HG03045 (cell line): ENCODE measurements around the gene PAX7.

ENCODE experiments used
- ATAC-seq: cut with Tn5 transposase; IDR thresholded peaks from one replicate; pipeline ENCODE4 v1.9.1; 2021; ENCODE audit warnings: mild to moderate bottlenecking, moderate library complexity; ENCODE audit not compliant: unreplicated experiment

Gene PAX7

DNA sequence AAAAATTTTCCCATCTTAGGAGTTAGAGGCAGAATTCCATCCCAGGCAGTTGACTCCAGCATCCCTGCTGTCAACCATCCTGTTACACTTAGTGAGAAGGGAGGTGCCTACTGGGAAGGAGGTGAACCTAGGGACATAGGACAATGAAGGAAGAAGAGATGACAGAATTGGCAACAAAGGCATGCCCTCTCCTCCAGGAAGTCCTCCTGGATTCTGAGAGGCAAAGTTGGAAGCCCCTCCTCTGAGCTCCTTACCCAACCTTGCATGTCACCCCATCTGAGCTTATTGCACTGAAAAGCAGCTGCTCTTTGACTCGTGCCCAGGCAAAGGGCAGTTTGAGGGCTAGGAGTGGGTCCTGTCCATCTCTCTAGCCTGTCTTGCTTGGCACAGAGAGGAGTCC, 66.9 kb downstream of the PAX7 start:
- ATAC-seq = no peak

DNA sequence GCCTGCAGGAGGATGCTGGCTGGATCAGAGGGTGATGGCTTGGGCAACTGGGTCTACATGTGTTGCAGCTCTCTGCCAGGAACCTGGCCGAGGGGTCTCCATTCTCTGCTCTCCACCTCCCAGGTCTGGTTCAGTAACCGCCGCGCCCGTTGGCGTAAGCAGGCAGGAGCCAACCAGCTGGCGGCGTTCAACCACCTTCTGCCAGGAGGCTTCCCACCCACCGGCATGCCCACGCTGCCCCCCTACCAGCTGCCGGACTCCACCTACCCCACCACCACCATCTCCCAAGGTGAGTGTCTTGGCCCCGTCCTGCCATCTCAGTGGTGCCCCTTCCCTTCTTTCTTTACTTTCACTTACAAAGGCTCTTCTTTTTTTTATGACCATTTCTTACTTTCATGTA, 69.9 kb downstream of the PAX7 start:
- no peak for ATAC-seq

DNA sequence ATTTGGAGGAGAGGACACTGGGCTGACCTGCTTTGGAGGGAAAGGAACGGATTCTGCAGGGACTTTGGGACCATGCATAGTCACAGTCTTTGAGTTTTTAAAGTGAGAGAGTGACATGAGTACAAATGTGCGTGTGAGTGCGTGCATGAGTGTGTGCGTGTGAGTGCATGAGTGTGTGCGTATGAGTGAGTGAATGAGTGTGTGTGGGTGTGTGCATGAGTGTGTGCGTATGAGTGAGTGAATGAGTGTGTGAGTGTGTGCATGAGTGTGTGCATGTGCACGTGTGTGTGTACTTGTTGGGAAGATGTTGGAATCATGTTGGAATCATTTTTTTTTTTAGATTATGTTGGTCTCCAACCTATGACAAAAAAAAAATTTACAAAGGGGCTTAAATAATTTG, 70.5 kb downstream of the PAX7 start:
- no peak for ATAC-seq

DNA sequence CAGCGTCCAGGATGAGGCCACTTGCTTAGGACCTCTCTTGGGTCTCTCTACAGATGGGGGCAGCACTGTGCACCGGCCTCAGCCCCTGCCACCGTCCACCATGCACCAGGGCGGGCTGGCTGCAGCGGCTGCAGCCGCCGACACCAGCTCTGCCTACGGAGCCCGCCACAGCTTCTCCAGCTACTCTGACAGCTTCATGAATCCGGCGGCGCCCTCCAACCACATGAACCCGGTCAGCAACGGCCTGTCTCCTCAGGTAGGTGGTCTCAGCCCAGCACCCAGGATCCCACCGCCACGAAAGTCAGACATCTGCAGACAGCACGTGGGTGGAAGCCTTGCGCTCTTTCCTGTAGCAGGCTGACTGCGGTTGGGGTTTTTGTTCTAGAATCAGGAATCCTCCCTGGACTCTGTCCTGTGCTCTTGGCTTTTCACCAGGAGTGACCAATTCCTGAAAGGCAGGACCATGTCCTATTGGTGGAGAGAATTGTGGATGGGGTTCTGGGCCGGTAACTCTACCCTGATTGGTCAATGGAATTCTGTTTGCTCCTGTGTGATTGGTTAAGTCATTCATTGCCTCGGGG, 72.5 kb downstream of the PAX7 start:
- no peak for ATAC-seq

DNA sequence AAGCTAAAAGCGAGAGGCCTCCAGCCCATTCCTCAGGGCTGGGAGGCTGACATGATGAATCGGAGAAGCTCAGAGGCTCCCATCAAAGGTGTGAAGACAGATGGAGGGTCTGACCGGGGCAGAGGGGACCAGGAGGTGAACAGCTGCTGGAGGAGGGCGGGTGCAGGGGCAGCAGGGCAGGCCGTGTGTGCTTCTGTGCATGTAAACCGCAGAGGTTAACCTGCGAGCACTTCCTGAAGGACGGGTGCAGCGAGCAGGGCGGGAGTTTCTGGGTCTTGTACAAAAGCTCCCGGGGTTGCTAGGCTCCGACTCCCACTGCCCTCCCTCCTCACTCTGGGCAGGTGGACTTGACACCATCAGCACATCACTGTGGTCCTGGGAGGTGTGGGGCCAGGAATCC, 75.2 kb downstream of the PAX7 start:
- no peak for ATAC-seq

DNA sequence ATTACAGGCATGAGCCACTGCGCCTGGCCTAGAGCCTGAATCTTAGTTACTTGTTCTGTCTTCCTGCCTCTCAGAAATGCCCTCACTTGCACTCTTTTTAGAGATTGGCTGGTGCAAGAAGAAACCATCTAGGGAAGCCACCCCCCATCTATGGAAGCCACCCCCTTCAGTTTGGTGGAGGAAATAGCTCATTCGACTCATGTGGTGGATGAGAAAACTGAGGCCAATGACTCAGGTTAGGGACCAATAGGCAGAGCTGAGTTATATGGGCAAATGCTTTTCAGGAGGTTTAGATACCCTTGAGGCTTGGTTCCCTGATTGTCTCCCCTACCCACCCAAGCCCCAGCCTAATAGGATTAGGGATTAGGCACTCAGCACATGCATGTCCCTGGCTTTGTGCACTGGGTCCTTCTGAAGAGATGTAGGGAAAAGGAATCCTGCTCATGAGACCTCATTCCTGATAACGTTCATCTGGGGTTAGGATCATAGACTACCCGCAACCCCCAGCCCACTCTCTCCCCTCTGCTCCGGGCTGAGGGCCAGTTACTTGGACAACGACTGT, 77.1 kb downstream of the PAX7 start:
- no peak for ATAC-seq

DNA sequence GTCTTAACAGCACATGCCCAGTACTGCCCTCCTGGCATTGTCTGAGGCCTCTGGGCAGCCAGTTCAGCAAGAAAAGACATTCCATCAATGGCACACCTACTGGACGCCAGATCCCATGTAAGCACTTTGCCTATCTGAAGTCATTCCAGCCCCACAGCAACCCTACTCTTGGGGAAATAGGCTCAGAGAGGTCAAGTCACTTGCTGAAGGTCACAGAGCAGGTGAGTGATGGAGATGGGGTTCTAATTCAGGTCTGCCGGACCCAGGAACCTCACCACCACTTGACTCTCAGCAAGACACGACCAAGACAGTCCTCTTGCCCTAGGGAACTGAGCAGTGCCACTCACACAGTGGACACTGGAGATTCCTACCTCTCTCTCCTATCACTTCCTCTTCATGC, 79.4 kb downstream of the PAX7 start:
- ATAC-seq = no peak

DNA sequence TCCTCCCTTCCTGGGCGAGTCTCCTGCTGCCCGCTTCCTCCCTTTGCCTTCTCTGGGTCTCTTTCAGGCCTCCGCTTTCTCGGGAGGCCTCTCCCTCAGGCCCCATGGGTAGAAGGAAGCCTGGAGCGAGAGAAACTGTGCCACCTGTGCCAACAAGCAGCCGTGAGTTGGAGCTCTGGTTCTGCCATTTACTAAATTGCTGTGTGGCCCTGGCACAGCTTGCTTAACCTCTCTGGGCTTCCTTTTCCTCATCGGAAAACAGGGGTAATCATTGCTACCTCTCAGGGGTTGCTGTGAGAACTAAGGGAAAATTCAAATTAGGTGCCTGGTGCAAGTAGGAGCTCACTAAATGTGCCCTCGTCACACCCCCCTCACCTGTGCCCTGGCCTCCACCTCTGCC, 80.4 kb downstream of the PAX7 start:
- no peak for ATAC-seq

DNA sequence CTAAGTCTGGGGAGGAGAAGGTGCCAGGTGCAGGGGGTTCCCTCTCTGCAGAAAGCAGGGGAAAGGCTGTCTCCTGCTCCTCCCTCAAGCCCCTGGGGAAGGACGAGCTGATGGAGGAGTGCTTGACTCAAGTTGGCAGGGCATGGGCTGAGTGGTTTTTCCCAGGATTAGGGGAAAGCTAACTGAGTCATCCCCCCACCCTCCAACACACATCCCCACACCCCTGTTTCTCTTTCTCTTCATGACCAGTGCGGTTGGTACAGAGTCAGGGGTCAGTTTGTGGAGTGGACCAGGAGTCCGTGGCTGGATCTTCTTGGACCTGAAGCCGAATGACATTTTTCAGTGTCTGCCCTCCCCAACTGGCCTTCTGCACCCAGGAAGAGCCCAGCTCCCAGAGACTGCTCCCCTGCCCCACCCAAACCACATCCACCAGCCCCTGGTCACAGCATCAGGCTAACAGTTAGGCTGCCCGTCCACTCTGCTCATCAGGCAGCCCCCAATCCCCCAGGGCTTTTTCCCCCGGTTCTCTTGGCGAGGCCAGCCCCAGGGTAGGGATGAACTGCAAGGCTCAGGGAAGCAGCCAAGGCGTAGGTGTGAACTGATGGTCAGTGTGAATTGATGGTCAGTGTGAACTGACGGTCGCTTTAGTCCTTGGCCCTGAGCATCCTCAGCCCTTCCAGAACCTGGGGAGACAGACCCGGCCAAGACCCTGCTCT, 81.0 kb downstream of the PAX7 start:
- ATAC-seq = no peak

DNA sequence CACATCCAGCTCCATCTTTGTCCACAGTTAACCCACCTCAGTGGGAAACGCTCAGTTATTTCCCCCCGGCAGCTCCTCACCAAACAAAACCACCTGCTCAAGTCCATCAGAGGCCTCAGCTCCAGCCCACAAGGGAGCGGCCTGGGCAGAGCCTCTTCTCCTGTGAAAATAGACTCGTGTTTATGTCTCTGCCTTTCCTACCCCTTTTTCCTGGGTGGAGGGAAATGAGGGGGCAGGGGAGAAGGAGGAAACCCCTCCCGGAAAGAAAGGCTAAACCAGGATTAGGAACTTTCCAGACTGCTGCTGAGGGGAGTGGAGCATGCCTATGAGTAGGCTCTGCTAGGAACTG, 81.6 kb downstream of the PAX7 start:
- no peak for ATAC-seq

DNA sequence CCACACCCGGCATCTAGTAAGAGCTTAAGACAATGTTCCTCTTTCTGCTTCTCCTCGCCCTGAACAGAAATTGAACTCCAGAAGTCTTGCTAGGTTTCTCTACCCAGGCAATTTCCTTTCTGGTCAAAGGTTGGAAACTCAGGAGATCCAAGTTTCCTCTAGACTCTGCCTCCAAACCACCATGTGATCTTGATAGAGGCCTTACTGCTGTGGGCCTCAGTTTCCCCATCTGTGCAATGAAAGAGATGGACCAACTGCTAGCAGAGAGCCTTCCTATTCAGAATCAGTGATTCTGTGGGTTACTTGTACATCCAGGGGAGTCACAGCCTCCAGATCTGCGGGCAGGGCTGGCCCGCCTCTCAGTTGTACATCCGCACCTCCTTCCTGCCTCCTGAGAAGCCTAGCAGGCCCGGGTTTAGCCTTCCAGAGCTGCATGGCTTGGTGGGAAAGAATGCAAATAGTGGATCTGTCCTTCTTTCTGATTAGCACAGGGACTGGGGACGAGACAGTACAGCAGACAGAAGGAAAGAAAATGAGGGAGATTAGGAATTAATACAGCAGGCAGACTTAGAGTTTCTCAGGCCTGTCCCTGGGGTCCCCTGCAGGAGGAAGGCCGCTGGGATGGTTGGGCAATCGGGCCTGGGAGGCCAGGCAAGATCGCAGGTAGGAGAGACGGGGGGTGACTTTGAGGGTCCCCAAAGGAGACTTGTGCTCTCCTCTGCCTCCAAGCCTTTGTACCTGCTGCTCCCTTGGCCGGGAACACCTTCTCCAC, 83.9 kb downstream of the PAX7 start:
- no peak for ATAC-seq

DNA sequence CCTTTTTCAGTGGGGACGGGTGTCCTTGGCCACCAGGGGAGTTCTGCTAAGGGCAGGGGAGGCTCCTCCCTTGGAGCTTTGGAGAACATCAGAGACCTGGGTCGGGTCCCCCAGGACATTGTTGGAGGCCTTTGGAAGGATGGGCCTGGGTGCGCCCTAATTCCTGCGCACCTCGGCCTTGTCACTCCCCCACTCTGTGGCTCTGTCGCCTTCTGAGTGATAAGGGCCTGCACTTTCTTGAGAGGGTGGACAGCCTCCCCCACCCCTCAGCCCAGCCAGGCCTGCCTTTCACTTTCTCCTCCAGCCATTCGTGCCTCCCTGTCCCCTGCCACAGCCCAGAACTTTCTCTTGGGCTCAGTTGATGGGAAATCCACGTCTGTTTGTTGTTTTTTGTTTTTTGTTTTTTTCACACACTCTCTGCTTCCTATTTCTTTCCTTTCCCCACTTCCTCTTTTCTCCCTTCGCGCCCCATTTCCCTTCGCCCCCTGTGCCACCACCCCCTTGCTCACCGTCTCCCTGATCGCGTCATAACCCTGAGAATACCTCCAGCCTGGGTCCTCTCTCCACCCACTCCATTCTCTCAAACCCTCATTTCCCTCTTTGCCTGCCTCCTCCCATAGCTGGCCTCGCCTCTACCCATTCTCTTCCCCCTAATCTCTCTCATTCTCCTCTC, 85.6 kb downstream of the PAX7 start:
- ATAC-seq = no peak

DNA sequence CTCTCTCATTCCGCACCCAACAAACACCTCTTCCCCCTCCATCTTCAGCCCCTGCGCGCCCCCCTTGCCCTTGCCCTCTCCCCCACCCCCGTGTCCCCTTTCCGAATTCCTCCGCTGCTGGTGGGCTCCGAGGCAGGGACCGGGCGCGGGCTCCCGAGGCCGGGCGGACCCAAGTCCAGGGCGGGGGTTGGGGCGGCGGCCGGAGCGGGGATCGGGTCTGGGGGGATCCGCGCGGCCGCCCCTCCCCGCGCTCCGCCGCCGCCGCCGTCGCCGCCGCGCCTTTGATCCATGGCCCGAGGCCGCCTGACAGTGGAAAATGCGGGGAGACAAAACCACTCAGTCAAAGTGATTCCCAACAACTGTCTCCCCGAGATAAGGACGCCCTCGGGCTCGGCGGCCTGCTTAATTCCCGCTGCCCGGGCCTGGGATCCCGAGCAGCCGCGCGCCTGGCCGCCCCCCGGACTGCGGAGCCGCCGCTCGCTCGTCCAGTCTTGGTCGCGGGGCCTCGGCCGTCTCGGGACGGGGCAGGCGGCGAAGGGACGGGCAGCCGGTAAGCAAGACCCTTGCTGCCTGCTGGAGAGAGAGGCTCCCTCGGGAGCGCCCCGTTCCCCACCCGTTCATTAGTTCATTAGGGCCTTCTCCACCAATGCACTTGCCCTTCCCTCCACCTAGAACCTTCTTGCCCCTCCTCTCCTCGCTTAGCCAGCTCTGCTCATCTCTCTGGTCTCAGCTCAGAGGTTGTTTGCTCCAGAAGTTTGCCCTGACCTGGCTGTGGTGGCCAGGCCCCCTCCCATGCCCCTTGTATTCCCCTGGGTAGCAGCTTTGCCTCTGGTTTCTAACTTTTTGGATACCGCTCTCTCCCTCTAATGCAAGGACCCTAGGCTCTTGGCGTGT, 86.4 kb downstream of the PAX7 start:
- no peak for ATAC-seq

DNA sequence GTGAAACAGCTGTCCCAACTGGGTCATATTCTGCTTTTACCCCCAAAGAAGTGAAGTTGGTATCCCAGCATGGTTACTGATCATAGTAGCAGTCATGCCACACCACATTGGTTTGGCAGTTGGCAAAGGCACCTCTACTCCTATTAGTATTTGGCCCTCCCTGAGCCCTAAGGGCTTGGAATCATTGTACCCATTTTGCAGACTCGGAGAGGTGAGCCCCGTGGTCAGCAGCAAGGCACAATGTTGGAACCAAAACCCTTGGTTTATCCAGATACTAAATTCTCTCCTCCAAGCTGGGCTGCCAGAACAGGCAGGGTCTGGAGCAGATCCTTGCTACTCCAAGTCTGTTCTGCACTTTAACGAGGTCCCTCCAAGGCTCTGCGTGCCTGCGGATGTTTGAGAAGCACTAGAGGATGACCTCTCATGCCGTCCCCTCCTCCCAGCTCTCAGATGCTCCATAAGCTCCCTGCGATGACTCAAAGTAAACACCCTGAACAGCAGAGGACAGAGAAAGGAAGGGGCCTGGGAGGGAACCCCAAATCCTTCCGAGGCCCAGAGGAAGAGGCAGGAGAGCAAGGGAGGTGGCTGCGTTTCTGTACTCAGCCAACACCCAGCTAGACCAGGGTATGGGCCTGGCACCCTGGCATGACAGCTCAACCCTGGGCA, 89.3 kb downstream of the PAX7 start:
- no peak for ATAC-seq

DNA sequence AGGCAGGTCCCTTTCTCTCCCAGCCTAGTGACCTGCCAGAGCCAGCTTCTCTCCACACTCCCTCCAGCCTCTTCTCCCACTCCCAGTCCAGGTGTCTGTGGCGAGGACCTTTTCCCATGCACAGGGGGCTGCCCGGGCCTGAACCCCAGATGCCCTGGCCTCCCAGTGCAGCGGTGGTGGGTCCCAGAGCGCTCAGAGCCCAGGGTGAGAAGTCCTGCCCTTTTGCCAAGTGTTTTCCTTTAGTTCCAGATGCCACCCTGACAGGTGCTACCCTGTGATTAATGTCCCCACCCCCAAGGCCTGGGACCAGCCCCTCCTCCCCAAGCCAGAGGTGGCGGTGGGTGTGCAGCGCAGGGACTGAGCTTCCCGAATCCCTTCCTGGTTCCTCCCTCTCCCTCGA, 90.4 kb downstream of the PAX7 start:
- no peak for ATAC-seq

DNA sequence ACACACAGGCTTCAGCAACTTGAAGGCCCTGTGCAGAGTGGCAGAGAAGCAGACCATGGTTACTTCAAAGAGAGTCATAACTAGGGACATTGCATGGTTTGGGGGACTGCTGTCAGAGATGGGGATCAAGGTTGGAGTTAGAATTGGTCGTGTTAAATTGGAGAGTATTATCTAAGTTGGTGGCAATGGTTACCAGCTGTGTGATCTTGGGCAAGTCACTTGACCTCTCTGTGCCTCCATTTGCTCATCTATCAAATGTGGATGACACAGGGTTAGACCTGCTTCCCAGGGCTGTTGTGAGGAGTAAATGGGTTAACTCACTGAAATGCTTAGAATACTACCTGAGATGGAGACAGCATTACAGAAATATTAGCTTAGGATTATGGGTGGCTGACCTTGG, 91.1 kb downstream of the PAX7 start:
- ATAC-seq = no peak

DNA sequence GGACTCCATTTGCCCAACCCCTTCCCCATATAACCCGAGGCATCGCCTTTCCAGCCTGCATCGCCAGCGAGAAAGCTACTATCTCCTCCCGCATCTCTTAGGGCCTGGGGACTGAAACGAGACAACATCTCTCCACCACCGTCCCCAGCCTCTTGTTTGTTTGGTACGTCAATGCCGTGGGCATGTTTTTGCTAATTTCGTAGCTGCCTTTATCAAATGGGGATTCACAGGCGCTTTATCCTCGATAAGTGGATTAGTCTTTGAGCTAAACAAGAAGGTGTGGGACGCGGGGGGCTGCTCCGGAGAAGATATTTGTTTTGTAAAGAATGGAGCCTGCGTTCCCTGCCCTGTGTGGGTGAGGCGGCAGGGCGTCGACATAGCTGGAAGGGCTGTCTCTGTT, 91.6 kb downstream of the PAX7 start:
- no peak for ATAC-seq

DNA sequence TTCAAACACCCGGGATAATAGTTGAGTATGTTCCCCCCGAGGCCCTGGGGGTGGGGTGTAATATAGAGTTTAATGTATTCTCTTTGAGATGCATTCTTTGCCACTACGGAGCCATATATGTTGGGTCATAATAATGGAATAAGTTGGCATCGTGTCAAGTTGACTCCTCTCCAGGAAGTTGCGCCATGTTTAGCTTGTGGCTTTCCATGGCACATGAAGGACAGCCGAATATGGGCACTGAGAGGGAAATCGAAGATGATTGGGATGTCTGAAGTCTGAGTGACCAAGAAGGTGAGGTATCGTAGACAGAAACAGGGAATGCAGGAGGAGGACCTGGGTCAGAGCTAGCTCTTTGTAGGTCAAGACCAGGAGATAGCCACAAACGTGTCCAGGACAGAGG, 92.6 kb downstream of the PAX7 start:
- no peak for ATAC-seq

DNA sequence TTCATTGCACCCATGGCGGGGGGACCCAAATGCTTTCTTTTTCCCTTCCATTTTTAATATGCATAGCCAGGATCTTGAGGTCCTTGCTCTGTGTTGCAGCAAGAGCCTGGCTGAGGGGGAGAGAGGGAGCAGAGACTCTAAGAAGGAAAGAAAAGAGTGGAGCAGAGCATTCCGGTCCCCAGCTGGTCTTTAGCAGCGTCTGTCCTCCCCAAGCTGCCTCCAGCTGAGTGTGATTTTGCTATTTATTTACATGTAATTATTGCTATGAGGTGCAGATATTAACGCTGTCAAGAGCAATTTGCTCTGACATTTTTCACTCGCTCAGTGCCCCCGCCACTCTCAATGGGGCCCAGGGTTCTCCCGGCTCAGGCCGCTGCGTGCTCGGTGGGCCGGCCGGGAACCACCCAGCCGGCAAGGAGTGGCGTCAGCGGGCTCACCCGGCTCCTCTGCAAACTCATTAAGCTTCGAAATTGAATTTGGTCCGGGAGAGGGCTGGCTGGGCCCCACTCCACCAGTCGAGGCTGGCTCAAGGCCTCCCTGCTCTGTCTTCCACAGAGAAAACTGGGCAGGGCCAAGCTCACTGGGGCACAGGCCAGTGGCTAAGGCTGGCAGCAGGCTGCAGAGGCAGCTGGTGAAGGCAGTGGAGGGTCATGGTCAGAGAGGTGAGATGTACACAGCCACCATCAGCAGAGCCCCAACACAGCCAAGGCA, 93.2 kb downstream of the PAX7 start:
- ATAC-seq = no peak
